Liver (tissue), 9 donors: ENCODE data around the gene RILP. TPM values are rescaled to one million over a fixed set of nuclear protein-coding genes. Genes with fewer than 3 reads are reported as not detected.

ENCODE experiments used
- DNase-seq: peaks from one replicate; pipeline ENCODE4 v3.0.0-alpha.2; 2017; ENCODE audit warnings: low spot score
- H3K27ac ChIP-seq, 2 donors: one replicate each; pipeline ENCODE4 v1.7.0; 2013; ENCODE audit warnings: inconsistent platforms in 2 of 2, low read length in 2 of 2, control low read depth in 1 of 2, low read depth in 1 of 2, mild to moderate bottlenecking in 1 of 2
- H3K27me3 ChIP-seq, 4 donors: one replicate each; pipeline versions ENCODE4 v1.6.1 to v1.7.0; 2013; ENCODE audit warnings: low read length in 3 of 4, inconsistent platforms in 1 of 4, mild to moderate bottlenecking in 1 of 4, moderate library complexity in 1 of 4; ENCODE audit not compliant: control insufficient read depth in 4 of 4, insufficient read depth in 4 of 4
- H3K36me3 ChIP-seq, 4 donors: one replicate each; pipeline versions ENCODE4 v1.6.1 to v1.7.0; 2013; ENCODE audit warnings: low read length in 3 of 4, mild to moderate bottlenecking in 3 of 4, low read depth in 1 of 4, moderate library complexity in 1 of 4; ENCODE audit not compliant: control insufficient read depth in 4 of 4, insufficient read depth in 3 of 4
- H3K4me1 ChIP-seq, 4 donors: one replicate each; pipeline versions ENCODE4 v1.6.1 to v1.7.0; 2013; ENCODE audit warnings: low read length in 3 of 4, mild to moderate bottlenecking in 3 of 4, moderate library complexity in 1 of 4; ENCODE audit not compliant: control insufficient read depth in 4 of 4, insufficient read depth in 4 of 4
- H3K4me3 ChIP-seq, 3 donors: one replicate each; pipeline versions ENCODE4 v1.6.1 to v1.7.0; 2013; ENCODE audit warnings: low read length in 3 of 3, control low read depth in 1 of 3, low read depth in 1 of 3, mild to moderate bottlenecking in 1 of 3
- H3K9ac ChIP-seq, 2 donors: one replicate each; pipeline ENCODE4 v1.7.0; 2013; ENCODE audit warnings: low read length in 2 of 2, mild to moderate bottlenecking in 2 of 2, moderate library complexity in 2 of 2, control low read depth in 1 of 2, low read depth in 1 of 2
- H3K9me3 ChIP-seq, 4 donors: one replicate each; pipeline versions ENCODE4 v1.6.1 to v1.7.0; 2013; ENCODE audit warnings: low read length in 3 of 4; ENCODE audit not compliant: control insufficient read depth in 4 of 4
- ATF3 ChIP-seq: IDR thresholded peaks from 2 replicates; pipeline ENCODE4 v1.6.1; 2016; ENCODE audit warnings: antibody characterized with exemption
- CTCF ChIP-seq: fragments of 150-350 bp; IDR thresholded peaks from 2 replicates; pipeline ENCODE4 v1.5.1; 2017; ENCODE audit warnings: improper control_type of control experiment, low read depth, low read length; ENCODE audit not compliant: missing input control
- EGR1 ChIP-seq, 2 donors: IDR thresholded peaks; 2 replicates each; pipeline ENCODE4 v1.6.1; 2016 to 2018; ENCODE audit warnings: antibody characterized with exemption in 2 of 2, low read depth in 2 of 2
- FOXA1 ChIP-seq: IDR thresholded peaks from 2 replicates; pipeline ENCODE4 v1.6.1; 2016; ENCODE audit warnings: antibody characterized with exemption
- FOXA2 ChIP-seq: IDR thresholded peaks from 2 replicates; pipeline ENCODE4 v1.6.1; 2016; ENCODE audit warnings: antibody characterized with exemption
- GABPA ChIP-seq, 2 donors: IDR thresholded peaks in 1 of 2; conservative IDR thresholded peaks in 1 of 2; 2 replicates each; pipeline ENCODE4 v1.6.1; 2016; ENCODE audit warnings: antibody characterized with exemption in 2 of 2, mild to moderate bottlenecking in 1 of 2, moderate library complexity in 1 of 2
- HNF4A ChIP-seq, 2 donors: conservative IDR thresholded peaks; 2 replicates each; pipeline ENCODE4 v1.6.1; 2016; ENCODE audit warnings: antibody characterized with exemption in 2 of 2, mild to moderate bottlenecking in 2 of 2
- HNF4G ChIP-seq: IDR thresholded peaks from 2 replicates; pipeline ENCODE4 v1.6.1; 2016; ENCODE audit warnings: antibody characterized with exemption
- JUND ChIP-seq, 2 donors: IDR thresholded peaks; 2 replicates each; pipeline ENCODE4 v1.6.1; 2016; ENCODE audit warnings: antibody characterized with exemption in 2 of 2
- MAX ChIP-seq: IDR thresholded peaks from 2 replicates; pipeline ENCODE4 v1.6.1; 2016; ENCODE audit warnings: antibody characterized with exemption
- NR2F2 ChIP-seq: IDR thresholded peaks from 2 replicates; pipeline ENCODE4 v1.6.1; 2016; ENCODE audit warnings: antibody characterized with exemption
- RAD21 ChIP-seq, 2 donors: IDR thresholded peaks; 2 replicates each; pipeline ENCODE4 v1.6.1; 2016; ENCODE audit warnings: antibody characterized with exemption in 2 of 2, mild to moderate bottlenecking in 2 of 2
- REST ChIP-seq: IDR thresholded peaks from 2 replicates; pipeline ENCODE4 v1.6.1; 2016; ENCODE audit warnings: antibody characterized with exemption, mild to moderate bottlenecking
- RXRA ChIP-seq, 2 donors: IDR thresholded peaks; 2 replicates each; pipeline ENCODE4 v1.6.1; 2017 to 2018; ENCODE audit warnings: antibody characterized with exemption in 2 of 2, mild to moderate bottlenecking in 1 of 2
- SP1 ChIP-seq: IDR thresholded peaks from 2 replicates; pipeline ENCODE4 v1.6.1; 2018; ENCODE audit warnings: antibody characterized with exemption, mild to moderate bottlenecking
- TAF1 ChIP-seq: conservative IDR thresholded peaks from 2 replicates; pipeline ENCODE4 v1.6.1; 2016; ENCODE audit warnings: antibody characterized with exemption, mild to moderate bottlenecking
- YY1 ChIP-seq: IDR thresholded peaks from 2 replicates; pipeline ENCODE4 v1.6.1; 2016; ENCODE audit warnings: antibody characterized with exemption, mild to moderate bottlenecking
- ZBTB33 ChIP-seq: IDR thresholded peaks from 2 replicates; pipeline ENCODE4 v1.6.1; 2016; ENCODE audit warnings: antibody characterized with exemption
- WGBS: extraction: QIAGEN DNeasy Blood & Tissue Kit; methylation state at CpG from one replicate; pipeline ENCODE4 v1.1.7; 2013; 5-methylcytosine and 5-hydroxymethylcytosine counted together
- polyA plus RNA-seq, 2 donors: library from polyadenylated mRNA; stranded (reverse) in 1 of 2; unstranded in 1 of 2; fragments of 200-250 nt in 1 of 2; fragments of >200 nt in 1 of 2; fragmentation: Nextera tagmentation in 1 of 2; extraction: Ambion mirVana in 1 of 2; gene quantifications; one replicate each; pipeline versions ENCODE4 v1.2.1 to v1.2.3, GENCODE V29; 2013 to 2015
- total RNA-seq, 2 donors: library from RNA; depleted of rRNA; stranded (reverse); fragments of >200 nt; gene quantifications; one replicate each; pipeline ENCODE4 v1.2.3, GENCODE V29; 2014
- donor health status: healthy.
- donor health status: healthy.
- donor health status: healthy.
- donor health status: healthy.
- donor health status: healthy.

RILP gene
- total and polyA plus RNA-seq, 4 donors: 7.9 to 47.4 (median 22.5) TPM

GRCh38 chr17:1617620-1618174, 32.0 kb downstream of the RILP start (continued):
- TF ChIP-seq ZBTB33: no peak
- TF ChIP-seq JUND (IDR thresholded peaks at IDR 0.05): no peak
- no peak for TF ChIP-seq RAD21 (IDR thresholded peaks at IDR 0.05)
- no peak for TF ChIP-seq RXRA (IDR thresholded peaks at IDR 0.05)
- TF ChIP-seq HNF4G: no peak

- no peak overlapping the region for H3K27ac ChIP-seq
- no peak overlapping the region for H3K4me3 ChIP-seq
- peaks cover 0 to 2% (median under 1%) of the 10 kb centered on the region in 4 donors for H3K4me1 ChIP-seq
- TF ChIP-seq RAD21 (IDR thresholded peaks at IDR 0.05) (no peak), JUND (IDR thresholded peaks at IDR 0.05) (no peak)
- no peak overlapping the region for H3K9ac ChIP-seq
- no peaks in the 10 kb centered on the region for H3K27me3 ChIP-seq
- DNase-seq: no peak
- 86% methylated on average over 13 of the region's 13 CpGs for WGBS
- no peaks in the 10 kb centered on the region for H3K9me3 ChIP-seq
- H3K36me3 ChIP-seq: peaks cover 0 to 3% (median 0%) of the 10 kb centered on the region in 4 donors
These were observed 33.6 kb downstream of the RILP start for GRCh38 chr17:1616101-1616500.

GRCh38 chr17:1612400-1612799, 37.3 kb downstream of the RILP start:
- H3K9me3 ChIP-seq: no peaks in the 10 kb centered on the region
- no peak for DNase-seq
- no peaks in the 10 kb centered on the region for H3K4me1 ChIP-seq
- no peak overlapping the region for H3K27ac ChIP-seq
- no peak overlapping the region for H3K4me3 ChIP-seq
- TF ChIP-seq NR2F2 (no peak), HNF4A (conservative IDR thresholded peaks at IDR 0.05) (no peak), ATF3 (no peak), TAF1 (no peak), EGR1 (IDR thresholded peaks at IDR 0.05; ENCODE audit: low read depth in 2 of 2) (no peak), JUND (IDR thresholded peaks at IDR 0.05) (no peak), FOXA1 (no peak), FOXA2 (no peak), ZBTB33 (no peak), RXRA (IDR thresholded peaks at IDR 0.05) (no peak), MAX (no peak), SP1 (no peak), GABPA (IDR thresholded peaks at IDR 0.05 in 1 of 2, conservative IDR thresholded peaks at IDR 0.05 in 1 of 2) (no peak), RAD21 (IDR thresholded peaks at IDR 0.05) (no peak), YY1 (no peak), REST (no peak), CTCF (no peak), HNF4G (no peak)
- no peaks in the 10 kb centered on the region for H3K27me3 ChIP-seq
- H3K36me3 ChIP-seq: peaks cover 0 to 3% (median 0%) of the 10 kb centered on the region in 4 donors
- 80% methylated on average over 16 of the region's 16 CpGs for WGBS
- no peak overlapping the region for H3K9ac ChIP-seq
